Central memory CD8-positive, alpha-beta T cell (primary cell): ENCODE data around the gene AP3B1.

ENCODE experiments used
- ATAC-seq: fragments of 150-1000 bp; cut with Tn5 transposase; replicated peaks from 2 replicates; pipeline ENCODE4 v1.10.0; 2022; ENCODE audit warnings: mild to moderate bottlenecking, moderate FRiP score, moderate number of reproducible peaks; ENCODE audit not compliant: poor library complexity, severe bottlenecking; ENCODE audit errors: extremely low read depth
- DNase-seq, 2 donors: peaks; one replicate each; pipeline ENCODE4 v3.0.0; 2021; ENCODE audit warnings: low spot score in 2 of 2
- H3K27ac Mint-ChIP-seq: one replicate; pipeline ENCODE4 v1.8.0; 2022; ENCODE audit warnings: low read depth, mild to moderate bottlenecking, moderate library complexity, mixed read lengths
- H3K27me3 Mint-ChIP-seq: one replicate; pipeline ENCODE4 v1.8.0; 2022; ENCODE audit warnings: mixed read lengths
- H3K36me3 Mint-ChIP-seq: one replicate; pipeline ENCODE4 v1.8.0; 2022; ENCODE audit warnings: mild to moderate bottlenecking, moderate library complexity, mixed read lengths; ENCODE audit not compliant: insufficient read depth
- H3K4me1 Mint-ChIP-seq: one replicate; pipeline ENCODE4 v1.8.0; 2022; ENCODE audit warnings: mixed read lengths
- H3K4me3 Mint-ChIP-seq: one replicate; pipeline ENCODE4 v1.8.0; 2022; ENCODE audit warnings: mild to moderate bottlenecking, moderate library complexity, mixed read lengths
- H3K9me3 Mint-ChIP-seq: one replicate; pipeline ENCODE4 v1.8.0; 2022; ENCODE audit warnings: mixed read lengths

Gene AP3B1

GRCh38 chr5:78000191-78000590 is 294.3 kb downstream of the AP3B1 start:
- Mint-ChIP-seq H3K9me3 (no peaks in the 10 kb centered on the region), H3K4me1 (no peaks in the 10 kb centered on the region), H3K27me3 (no peaks in the 10 kb centered on the region), H3K27ac (no peak overlapping the region), H3K4me3 (no peak overlapping the region), H3K36me3 (peaks cover 17% of the 10 kb centered on the region)
- no peak for DNase-seq
- ATAC-seq, result no peak

GRCh38 chr5:77999399-77999798 is 295.1 kb downstream of the AP3B1 start:
- H3K9me3 Mint-ChIP-seq, result no peaks in the 10 kb centered on the region
- H3K4me3 Mint-ChIP-seq, result no peak overlapping the region
- DNase-seq (no peak), ATAC-seq (no peak)
- H3K4me1 Mint-ChIP-seq, result no peaks in the 10 kb centered on the region
- no peak overlapping the region for H3K27ac Mint-ChIP-seq
- H3K36me3 Mint-ChIP-seq, result peaks cover 19% of the 10 kb centered on the region
- no peaks in the 10 kb centered on the region for H3K27me3 Mint-ChIP-seq

GRCh38 chr5:77996943-77997342 is 297.6 kb downstream of the AP3B1 start:
- Mint-ChIP-seq H3K9me3 (no peaks in the 10 kb centered on the region), H3K27ac (no peak overlapping the region), H3K36me3 (peaks cover 17% of the 10 kb centered on the region), H3K4me1 (no peaks in the 10 kb centered on the region), H3K4me3 (no peak overlapping the region), H3K27me3 (no peaks in the 10 kb centered on the region)
- ATAC-seq (no peak), DNase-seq (no peak)

GRCh38 chr5:77995793-77996409 is 298.6 kb downstream of the AP3B1 start:
- ATAC-seq (no peak), DNase-seq (no peak)
- no peaks in the 10 kb centered on the region for H3K27me3 Mint-ChIP-seq
- no peaks in the 10 kb centered on the region for H3K4me1 Mint-ChIP-seq
- no peak overlapping the region for H3K4me3 Mint-ChIP-seq
- H3K27ac Mint-ChIP-seq, result no peak overlapping the region
- no peaks in the 10 kb centered on the region for H3K9me3 Mint-ChIP-seq
- H3K36me3 Mint-ChIP-seq, result peaks cover 16% of the 10 kb centered on the region

- Mint-ChIP-seq H3K27me3 (no peaks in the 10 kb centered on the region), H3K4me1 (peaks cover 4% of the 10 kb centered on the region), H3K36me3 (peaks cover 12% of the 10 kb centered on the region), H3K27ac (no peak overlapping the region), H3K9me3 (no peaks in the 10 kb centered on the region), H3K4me3 (no peak overlapping the region)
- no peak for ATAC-seq
- DNase-seq, result no peak
These were observed 299.6 kb downstream of the AP3B1 start for GRCh38 chr5:77994943-77995342.

GRCh38 chr5:77993855-77994318 is 300.6 kb downstream of the AP3B1 start:
- Mint-ChIP-seq H3K4me1 (peaks cover 5% of the 10 kb centered on the region), H3K27me3 (no peaks in the 10 kb centered on the region), H3K9me3 (no peaks in the 10 kb centered on the region), H3K27ac (no peak overlapping the region), H3K4me3 (no peak overlapping the region), H3K36me3 (peaks cover 11% of the 10 kb centered on the region)
- DNase-seq, result no peak
- ATAC-seq, result no peak

- Mint-ChIP-seq H3K4me3 (no peak overlapping the region), H3K27ac (no peak overlapping the region), H3K36me3 (peaks cover 13% of the 10 kb centered on the region), H3K4me1 (peaks cover 5% of the 10 kb centered on the region), H3K9me3 (no peaks in the 10 kb centered on the region), H3K27me3 (no peaks in the 10 kb centered on the region)
- no peak for ATAC-seq
- DNase-seq, result no peak
These were observed 301.2 kb downstream of the AP3B1 start for GRCh38 chr5:77993141-77993854.

GRCh38 chr5:77991084-77991483 is 303.4 kb downstream of the AP3B1 start:
- Mint-ChIP-seq H3K9me3 (no peaks in the 10 kb centered on the region), H3K36me3 (peaks cover 7% of the 10 kb centered on the region), H3K4me1 (peaks cover 5% of the 10 kb centered on the region), H3K27me3 (no peaks in the 10 kb centered on the region), H3K4me3 (no peak overlapping the region), H3K27ac (no peak overlapping the region)
- ATAC-seq, result no peak
- no peak for DNase-seq

- Mint-ChIP-seq H3K27me3 (no peaks in the 10 kb centered on the region), H3K27ac (peak overlapping the region; percentile 80), H3K9me3 (no peaks in the 10 kb centered on the region), H3K36me3 (peaks cover 10% of the 10 kb centered on the region), H3K4me3 (no peak overlapping the region), H3K4me1 (peaks cover 5% of the 10 kb centered on the region)
- ATAC-seq (no peak), DNase-seq (no peak)
These were observed 304.5 kb downstream of the AP3B1 start for GRCh38 chr5:77990020-77990419.

- H3K4me3 Mint-ChIP-seq, result no peak overlapping the region
- DNase-seq, result no peak
- no peaks in the 10 kb centered on the region for H3K9me3 Mint-ChIP-seq
- H3K36me3 Mint-ChIP-seq, result peaks cover 10% of the 10 kb centered on the region
- no peak for ATAC-seq
- no peak overlapping the region for H3K27ac Mint-ChIP-seq
- H3K4me1 Mint-ChIP-seq, result peaks cover 5% of the 10 kb centered on the region
- H3K27me3 Mint-ChIP-seq, result no peaks in the 10 kb centered on the region
These were observed 306.5 kb downstream of the AP3B1 start for GRCh38 chr5:77987988-77988387.

- Mint-ChIP-seq H3K36me3 (peaks cover 8% of the 10 kb centered on the region), H3K27me3 (no peaks in the 10 kb centered on the region), H3K4me1 (peaks cover 5% of the 10 kb centered on the region), H3K27ac (no peak overlapping the region), H3K9me3 (no peaks in the 10 kb centered on the region), H3K4me3 (no peak overlapping the region)
- DNase-seq (no peak), ATAC-seq (no peak)
These were observed 307.2 kb downstream of the AP3B1 start for GRCh38 chr5:77987331-77987730.

- H3K4me3 Mint-ChIP-seq, result no peak overlapping the region
- H3K9me3 Mint-ChIP-seq, result no peaks in the 10 kb centered on the region
- peaks cover 5% of the 10 kb centered on the region for H3K4me1 Mint-ChIP-seq
- H3K36me3 Mint-ChIP-seq, result peaks cover 8% of the 10 kb centered on the region
- H3K27me3 Mint-ChIP-seq, result no peaks in the 10 kb centered on the region
- ATAC-seq (no peak), DNase-seq (no peak)
- no peak overlapping the region for H3K27ac Mint-ChIP-seq
These were observed 308.2 kb downstream of the AP3B1 start for GRCh38 chr5:77986261-77986660.

- Mint-ChIP-seq H3K4me3 (no peak overlapping the region), H3K27ac (no peak overlapping the region), H3K36me3 (peaks cover 8% of the 10 kb centered on the region), H3K9me3 (no peaks in the 10 kb centered on the region), H3K4me1 (peaks cover 4% of the 10 kb centered on the region), H3K27me3 (peaks cover 4% of the 10 kb centered on the region)
- DNase-seq (no peak), ATAC-seq (no peak)
These were observed 309.3 kb downstream of the AP3B1 start for GRCh38 chr5:77985247-77985646.
